ENCODE data around the gene DAG1. TPM values are rescaled to one million over a fixed set of nuclear protein-coding genes. Genes with fewer than 3 reads are reported as not detected.

The DAG1 gene
- total and polyA plus RNA-seq, 10 of the 15 experiments (the other 5 are each of a cell fraction or from before 2014, with no cell fraction given): 0.33 to 16.3 (median 9.2) TPM

GRCh38 chr3:49422379-49423248 lies 47.5 kb upstream of the DAG1 start, which contains the start of gene AMT (continued):
- TF ChIP-seq, protein P1, sequence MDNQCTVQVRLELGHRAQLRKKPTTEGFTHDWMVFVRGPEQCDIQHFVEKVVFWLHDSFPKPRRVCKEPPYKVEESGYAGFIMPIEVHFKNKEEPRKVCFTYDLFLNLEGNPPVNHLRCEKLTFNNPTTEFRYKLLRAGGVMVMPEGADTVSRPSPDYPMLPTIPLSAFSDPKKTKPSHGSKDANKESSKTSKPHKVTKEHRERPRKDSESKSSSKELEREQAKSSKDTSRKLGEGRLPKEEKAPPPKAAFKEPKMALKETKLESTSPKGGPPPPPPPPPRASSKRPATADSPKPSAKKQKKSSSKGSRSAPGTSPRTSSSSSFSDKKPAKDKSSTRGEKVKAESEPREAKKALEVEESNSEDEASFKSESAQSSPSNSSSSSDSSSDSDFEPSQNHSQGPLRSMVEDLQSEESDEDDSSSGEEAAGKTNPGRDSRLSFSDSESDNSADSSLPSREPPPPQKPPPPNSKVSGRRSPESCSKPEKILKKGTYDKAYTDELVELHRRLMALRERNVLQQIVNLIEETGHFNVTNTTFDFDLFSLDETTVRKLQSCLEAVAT (IDR thresholded peaks at IDR 0.05): no peak
- TF ChIP-seq GABPA (IDR thresholded peaks at IDR 0.05; ENCODE audit: low read depth) (no peak), CREB1 (IDR thresholded peaks at IDR 0.05; ENCODE audit: low read depth) (no peak), ZNF24 (IDR thresholded peaks at IDR 0.05) (no peak), BHLHE40 (IDR thresholded peaks at IDR 0.05; ENCODE audit: borderline replicate concordance in 1 of 2, low read depth in 2 of 2, low read length in 1 of 2) (no peak)

GRCh38 chr3:49424816-49425215 lies 45.3 kb upstream of the DAG1 start:
- Histone ChIP-seq H3K4me2 (ENCODE audit: control insufficient read depth, insufficient read depth) (no peak overlapping the region), H2AFZ (ENCODE audit: control insufficient read depth, low read depth, low read length) (no peak overlapping the region), H3K4me3 (no peak overlapping the region), H3K27me3 (replicated peaks in 1 of 2; ENCODE audit: control insufficient read depth in 2 of 2, insufficient read depth in 2 of 2, low read length in 1 of 2) (no peaks in the 10 kb centered on the region), H3K36me3 (ENCODE audit: control insufficient read depth in 2 of 2, insufficient read depth in 2 of 2, low read length in 1 of 2) (no peaks in the 10 kb centered on the region; a peak in 1 of 4 replicates), H3K4me1 (ENCODE audit: control insufficient read depth, insufficient read depth, low read length) (peaks cover 12% of the 10 kb centered on the region), H3K79me2 (ENCODE audit: control insufficient read depth, insufficient read depth, low read length) (peaks cover 2% of the 10 kb centered on the region; the same call in 1 of the 2 replicates), H3K9ac (ENCODE audit: control insufficient read depth, insufficient read depth, low read length) (no peak overlapping the region), H4K20me1 (ENCODE audit: control insufficient read depth, insufficient read depth) (no peaks in the 10 kb centered on the region), H3K27ac (ENCODE audit: control insufficient read depth, insufficient read depth) (no peak overlapping the region), H3K9me3 (replicated peaks; ENCODE audit: control insufficient read depth, insufficient read depth, low read length) (no peaks in the 10 kb centered on the region)
- WGBS (ENCODE audit: insufficient coverage, insufficient replicate concordance, low lambda C conversion rate, missing lambda C conversion rate): 95% methylated on average over 6 of the region's 6 CpGs
- in situ Hi-C loops (cut with MboI) (no loop called here), intact Hi-C loops (cut with micrococcal nuclease; ENCODE audit: unreplicated experiment) (no loop called here)
- RAD21 ChIA-PET (ENCODE audit: unreplicated experiment): no interaction called here
- FAIRE-seq (no peak), DNase-seq (ENCODE audit: low read depth, low spot score) (no peak), ATAC-seq (no peak)
- CTCF ChIA-PET: no interaction called here
- no peak for TF ChIP-seq RAD21 (IDR thresholded peaks at IDR 0.05; ENCODE audit: insufficient read depth, low read depth, low read length)
- no peak for TF ChIP-seq NR2F1 (conservative IDR thresholded peaks at IDR 0.05)
- POLR2A ChIA-PET: interaction anchor here (0.5 to 1.3 kb wide), 2 partner anchors 15 to 20 kb away, joined by 3 read pairs; no protein-coding TSS in a partner anchor
- BruUV-seq (replicated peaks): no TSS peak
- SMC1A ChIA-PET (ENCODE audit: uncharacterized antibody, unreplicated experiment): interaction anchor here (1.3 kb wide), 1 partner anchor 9 kb away, joined by 3 read pairs; no protein-coding TSS in a partner anchor

All from GM12878 (cell line).